GM12892 (cell line): ENCODE results near the gene TMEM255B.

Source experiments
- DNase-seq: peaks from one replicate; pipeline ENCODE4 v3.0.0; 2011; ENCODE audit not compliant: insufficient read length
- FAIRE-seq: peaks from 2 replicates; lab custom pipeline; 2011; peaks lifted over from hg19 to GRCh38; lab: Jason Lieb, UNC
- POLR2A ChIP-seq: IDR thresholded peaks from 2 replicates; pipeline ENCODE4 v1.6.1; 2011; ENCODE audit warnings: low read depth, low read length, control low read depth
- POLR2AphosphoS5 ChIP-seq: IDR thresholded peaks from 2 replicates; pipeline ENCODE4 v1.6.1; 2011; ENCODE audit warnings: low read depth, low read length, control low read depth
- TAF1 ChIP-seq: IDR thresholded peaks from 2 replicates; pipeline ENCODE4 v1.6.1; 2011; ENCODE audit warnings: low read depth, mild to moderate bottlenecking, control low read depth, low read length, borderline replicate concordance

Gene TMEM255B

DNA sequence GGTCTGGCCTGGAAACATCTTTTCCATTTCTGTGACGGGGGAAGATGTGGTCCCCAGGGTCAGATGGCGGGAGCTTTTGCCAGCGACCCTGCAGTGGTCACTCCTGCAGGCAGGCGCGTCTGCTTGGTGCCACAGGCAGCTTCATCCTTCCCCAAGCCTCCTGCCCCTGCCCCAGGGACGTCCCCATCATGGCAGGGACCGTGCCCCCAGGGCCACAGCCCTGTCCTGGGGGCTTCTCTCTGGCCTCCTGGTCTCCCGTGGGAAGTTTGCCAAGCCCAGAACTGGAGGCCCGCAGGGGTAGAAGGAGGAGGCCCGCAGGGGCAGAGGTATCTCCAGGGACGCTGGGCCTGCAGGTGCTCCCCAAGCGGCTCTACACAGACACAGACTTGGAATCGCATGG is 47.5 kb downstream of the TMEM255B start:
- no peak for TF ChIP-seq POLR2A
- no peak for TF ChIP-seq POLR2AphosphoS5
- TF ChIP-seq TAF1 = no peak
- DNase-seq (no peak), FAIRE-seq (no peak)

- TF ChIP-seq POLR2A (no peak), TAF1 (no peak), POLR2AphosphoS5 (no peak)
- FAIRE-seq (no peak), DNase-seq (no peak)
Measured at GRCh38 chr13:113808058-113808834, 49.2 kb downstream of the TMEM255B start.

DNA sequence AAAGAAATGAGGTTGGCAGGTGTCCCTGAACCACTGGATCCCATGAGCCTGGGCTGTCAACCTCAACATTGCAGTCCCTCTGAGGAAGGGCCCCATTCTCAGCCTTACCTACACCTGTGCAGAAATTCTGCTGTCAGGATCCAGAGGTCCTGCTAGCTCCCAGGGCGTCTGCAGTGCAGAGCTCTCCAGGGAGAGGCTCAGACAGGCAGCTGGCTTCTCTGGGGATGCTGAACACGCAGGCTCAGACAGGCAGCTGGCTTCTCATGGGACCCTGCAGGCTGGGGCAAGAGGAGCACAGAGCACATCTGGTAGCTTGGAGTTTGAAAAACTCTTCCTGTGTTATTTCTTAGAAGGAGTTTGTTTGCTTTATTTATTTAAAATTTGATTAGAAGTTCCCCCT is 50.9 kb downstream of the TMEM255B start:
- no peak for TF ChIP-seq POLR2AphosphoS5
- TF ChIP-seq POLR2A = no peak
- no peak for TF ChIP-seq TAF1
- no peak for DNase-seq
- no peak for FAIRE-seq

GRCh38 chr13:113810640-113811039 is 51.6 kb downstream of the TMEM255B start:
- DNase-seq = no peak
- FAIRE-seq = no peak
- TF ChIP-seq POLR2AphosphoS5 (no peak), POLR2A (no peak), TAF1 (no peak)

- TF ChIP-seq POLR2A = no peak
- TF ChIP-seq TAF1 = no peak
- TF ChIP-seq POLR2AphosphoS5 = no peak
- DNase-seq (no peak), FAIRE-seq (no peak)
Measured at GRCh38 chr13:113811081-113811928, 52.3 kb downstream of the TMEM255B start.

DNA sequence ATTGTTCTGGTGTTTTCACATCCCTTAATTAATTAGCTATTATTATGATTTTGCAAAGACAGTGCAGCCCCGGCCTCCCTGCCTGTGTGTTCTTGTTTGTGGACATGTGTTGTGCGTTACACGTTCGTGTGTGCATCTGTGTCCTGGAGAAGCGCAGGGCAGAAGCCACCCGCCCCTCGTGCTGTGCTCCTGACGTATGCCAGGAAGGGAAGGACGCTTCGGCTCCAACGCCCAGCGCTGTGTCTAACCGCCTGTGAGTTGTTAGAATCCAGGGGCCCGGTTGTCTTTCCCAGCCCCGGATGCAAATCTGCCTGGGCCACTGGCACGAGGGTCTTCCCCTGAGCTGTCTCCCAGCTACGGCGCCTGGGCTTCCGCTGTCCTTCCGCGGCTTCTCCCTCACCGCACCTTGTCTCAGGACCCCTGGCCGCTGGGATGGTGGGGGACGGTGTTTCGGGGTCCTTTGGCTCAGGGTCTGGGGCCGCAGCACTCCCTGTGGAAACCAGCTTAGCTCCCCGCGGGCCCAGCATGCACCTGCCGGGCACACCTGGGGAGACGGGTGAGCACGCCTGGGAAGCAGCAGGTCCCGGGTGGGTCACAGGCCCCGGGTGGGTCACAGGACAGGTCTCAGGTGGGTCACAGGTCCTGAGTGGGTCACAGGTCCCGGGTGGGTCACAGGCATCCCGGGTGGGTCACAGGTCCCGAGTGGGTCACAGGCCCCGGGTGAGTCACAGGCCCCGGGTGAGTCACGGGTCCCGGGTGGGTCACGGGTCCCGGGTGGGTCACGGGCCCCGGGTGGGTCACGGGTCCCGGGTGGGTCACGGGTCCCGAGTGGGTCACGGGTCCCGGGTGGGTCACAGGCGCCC is 53.4 kb downstream of the TMEM255B start:
- TF ChIP-seq POLR2AphosphoS5 (no peak), TAF1 (no peak), POLR2A (no peak)
- no peak for FAIRE-seq
- no peak for DNase-seq

- no peak for TF ChIP-seq POLR2AphosphoS5
- no peak for TF ChIP-seq TAF1
- no peak for TF ChIP-seq POLR2A
- FAIRE-seq (no peak), DNase-seq (no peak)
Measured at GRCh38 chr13:113813070-113813748, 54.2 kb downstream of the TMEM255B start.

DNA sequence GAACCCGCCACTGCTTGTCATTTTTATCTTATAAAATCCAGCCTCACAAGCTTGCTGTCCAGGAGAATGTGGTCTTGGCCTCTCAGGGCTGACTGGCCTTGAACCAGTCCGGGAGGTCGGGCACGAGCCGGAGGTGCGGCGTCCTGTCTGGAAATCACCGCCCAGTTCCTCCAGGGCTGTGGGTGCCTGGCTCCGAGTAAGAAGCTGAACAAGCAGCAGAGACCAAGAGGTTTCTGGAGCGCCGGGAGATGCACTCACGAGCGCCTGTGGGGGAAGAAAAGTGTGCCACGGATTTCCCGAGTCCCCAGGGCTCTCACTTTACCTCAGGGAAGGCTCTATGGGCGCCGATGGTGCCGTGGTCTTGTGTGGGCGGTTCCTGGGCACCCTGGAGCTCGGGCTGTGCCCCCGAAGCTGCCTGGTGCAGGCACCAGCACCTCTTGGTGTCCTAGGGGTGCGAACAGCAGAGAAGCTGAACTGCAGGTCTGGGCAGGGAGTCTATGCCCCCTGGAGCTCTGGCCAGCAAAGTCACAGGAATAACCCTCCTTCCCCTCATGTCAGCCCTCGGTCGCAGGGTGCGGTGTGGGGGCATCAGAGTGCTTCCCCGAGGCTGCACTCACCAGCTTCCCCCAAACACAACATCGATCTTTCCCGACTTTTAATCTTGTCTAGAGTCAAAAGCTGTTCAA is 54.9 kb downstream of the TMEM255B start:
- no peak for DNase-seq
- no peak for FAIRE-seq
- no peak for TF ChIP-seq POLR2AphosphoS5

DNA sequence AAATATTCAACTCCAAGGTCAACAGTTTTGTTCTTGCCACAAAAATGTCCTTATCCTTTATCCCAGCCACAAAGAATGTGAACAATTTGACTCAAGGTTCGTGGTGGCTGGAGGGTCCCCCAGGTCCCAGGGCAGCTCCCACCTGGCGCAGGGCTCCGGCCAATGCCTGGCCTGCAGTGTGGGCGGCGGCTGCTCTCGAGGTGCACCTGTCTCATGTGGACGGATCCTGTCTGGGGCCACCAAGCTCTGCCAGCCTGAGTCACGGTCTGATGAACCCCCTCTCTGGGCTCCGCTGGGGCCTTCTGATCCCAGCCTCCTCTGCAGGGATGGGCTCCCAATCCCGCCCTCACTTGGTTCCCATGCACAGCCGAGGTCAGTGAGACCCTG is 55.4 kb downstream of the TMEM255B start:
- FAIRE-seq (no peak), DNase-seq (no peak)
- TF ChIP-seq TAF1 (no peak), POLR2AphosphoS5 (no peak), POLR2A (no peak)

- peak; percentile 81 for FAIRE-seq
- no peak for DNase-seq
- TF ChIP-seq POLR2AphosphoS5 = peak; percentile 75
- peak; percentile 78 for TF ChIP-seq POLR2A
- no peak for TF ChIP-seq TAF1
Measured at GRCh38 chr13:113815151-113816058, 56.4 kb downstream of the TMEM255B start.
